ENCODE results near the gene CCS.

CCS gene

DNA sequence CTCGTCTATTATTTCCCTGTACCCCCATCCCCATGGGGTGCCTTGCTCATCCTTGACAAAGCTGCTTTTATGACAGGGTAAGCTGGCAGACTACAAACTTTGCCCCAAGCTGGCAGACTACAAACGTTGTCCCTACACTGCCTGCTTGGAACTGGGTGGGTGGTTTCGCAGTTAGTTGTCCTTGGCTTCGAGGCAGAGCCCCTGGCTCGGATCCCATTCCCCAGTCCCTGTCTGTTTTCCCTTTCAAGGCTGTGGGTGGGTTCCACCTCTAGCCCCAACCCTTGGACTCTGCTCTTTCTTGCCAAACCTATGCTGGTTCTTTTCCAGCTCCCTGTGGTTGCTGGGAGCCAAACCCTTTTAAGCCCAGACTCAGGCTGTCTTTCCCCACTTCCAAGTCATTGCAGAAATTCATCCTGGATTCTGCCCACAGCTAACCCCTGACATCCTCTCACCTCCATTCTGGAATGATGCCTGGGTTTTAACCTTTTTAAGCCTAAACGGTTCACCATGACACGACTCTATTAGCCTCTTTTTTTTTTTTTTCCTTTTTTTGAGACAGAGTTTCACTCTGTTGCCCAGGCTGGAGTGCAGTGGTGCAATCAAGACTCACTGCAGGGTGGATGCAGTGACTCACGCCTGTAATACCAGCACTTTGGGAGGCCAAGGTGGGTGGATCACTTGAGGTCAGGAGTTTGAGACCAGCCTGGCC, 14.3 kb downstream of the CCS start:
- H3K4me1 Mint-ChIP-seq = peaks cover 6% of the 10 kb centered on the region
- DNase-seq (ENCODE audit: low spot score in 2 of 2) (no peak), ATAC-seq (replicated peaks; ENCODE audit: extremely low read depth, poor library complexity, severe bottlenecking) (no peak)
- H3K9me3 Mint-ChIP-seq = no peaks in the 10 kb centered on the region
- H3K4me3 Mint-ChIP-seq = no peak overlapping the region
- no peak overlapping the region for H3K27ac Mint-ChIP-seq (ENCODE audit: low read depth)
- peaks cover 9% of the 10 kb centered on the region for H3K36me3 Mint-ChIP-seq (ENCODE audit: insufficient read depth)
- H3K27me3 Mint-ChIP-seq = no peaks in the 10 kb centered on the region

DNA sequence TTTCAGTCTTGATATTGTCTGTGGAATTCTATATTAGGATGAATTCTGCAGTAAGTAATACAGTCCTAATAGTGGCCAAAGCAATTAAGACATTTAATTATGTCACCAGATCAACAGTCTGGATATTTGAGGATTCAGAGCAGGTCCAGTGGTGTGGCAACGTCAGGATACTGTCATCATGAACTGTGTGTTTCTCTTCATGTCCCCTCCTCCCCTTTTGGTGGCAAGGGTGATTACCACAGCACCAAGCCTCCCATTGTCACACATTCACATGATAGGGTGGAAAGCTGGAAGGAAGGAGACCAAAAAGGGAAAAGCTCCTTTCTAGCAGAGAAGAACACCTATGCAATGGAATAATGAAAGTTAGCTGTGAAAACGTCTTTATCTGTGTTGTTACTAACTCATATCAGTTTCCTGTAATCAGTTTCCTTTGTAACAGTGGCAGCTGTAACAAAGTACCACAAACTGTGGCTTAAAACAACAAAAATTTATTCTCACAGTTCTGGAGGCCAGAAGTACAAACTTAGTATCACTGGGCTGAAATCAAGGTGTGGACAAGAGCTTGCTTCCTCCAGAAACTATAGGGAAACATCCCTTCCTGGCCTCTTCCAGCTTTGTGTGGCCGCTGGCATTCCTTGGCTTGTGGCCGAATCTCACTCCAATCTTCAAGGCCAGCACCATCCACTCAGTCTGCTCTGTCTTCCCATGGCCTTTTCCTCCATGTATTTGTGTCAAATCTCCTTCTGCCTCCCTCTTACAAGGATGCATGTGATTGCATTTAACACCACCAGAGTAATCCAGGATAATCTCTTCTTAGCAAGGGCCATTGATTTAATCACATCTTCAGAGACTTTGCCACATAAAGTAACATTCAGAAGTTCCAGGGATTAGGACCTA, 17.0 kb downstream of the CCS start:
- Mint-ChIP-seq H3K27ac (ENCODE audit: low read depth) (no peak overlapping the region), H3K27me3 (no peaks in the 10 kb centered on the region), H3K4me3 (no peak overlapping the region), H3K4me1 (peaks cover 6% of the 10 kb centered on the region), H3K9me3 (no peaks in the 10 kb centered on the region), H3K36me3 (ENCODE audit: insufficient read depth) (peaks cover 11% of the 10 kb centered on the region)
- ATAC-seq (replicated peaks; ENCODE audit: extremely low read depth, poor library complexity, severe bottlenecking) = peak; percentile 46
- no peak for DNase-seq (ENCODE audit: low spot score in 2 of 2)

DNA sequence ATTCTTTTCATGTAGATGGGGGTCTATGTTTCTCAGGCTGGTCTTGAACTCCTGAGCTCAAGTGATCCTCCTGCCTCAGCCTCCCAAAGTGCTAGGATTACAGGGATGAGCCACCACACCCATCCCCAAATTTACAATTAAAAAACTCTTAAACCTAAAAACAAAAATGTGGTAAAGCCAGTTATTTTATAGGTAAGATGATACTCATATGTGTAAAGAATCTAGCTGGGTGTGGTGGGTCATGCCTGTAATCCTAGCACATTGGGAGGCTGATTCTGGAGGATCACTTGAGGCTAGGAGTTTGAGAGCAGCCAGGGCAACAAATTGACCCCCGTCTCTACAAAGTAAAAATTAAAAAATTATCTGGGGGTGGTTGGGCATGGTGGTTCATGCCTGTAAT, 19.5 kb downstream of the CCS start:
- DNase-seq (ENCODE audit: low spot score in 2 of 2) (no peak), ATAC-seq (replicated peaks; ENCODE audit: extremely low read depth, poor library complexity, severe bottlenecking) (no peak)
- H3K4me3 Mint-ChIP-seq = no peak overlapping the region
- no peaks in the 10 kb centered on the region for H3K27me3 Mint-ChIP-seq
- no peaks in the 10 kb centered on the region for H3K9me3 Mint-ChIP-seq
- peaks cover 27% of the 10 kb centered on the region for H3K4me1 Mint-ChIP-seq
- peaks cover 21% of the 10 kb centered on the region for H3K36me3 Mint-ChIP-seq (ENCODE audit: insufficient read depth)
- H3K27ac Mint-ChIP-seq (ENCODE audit: low read depth) = no peak overlapping the region

DNA sequence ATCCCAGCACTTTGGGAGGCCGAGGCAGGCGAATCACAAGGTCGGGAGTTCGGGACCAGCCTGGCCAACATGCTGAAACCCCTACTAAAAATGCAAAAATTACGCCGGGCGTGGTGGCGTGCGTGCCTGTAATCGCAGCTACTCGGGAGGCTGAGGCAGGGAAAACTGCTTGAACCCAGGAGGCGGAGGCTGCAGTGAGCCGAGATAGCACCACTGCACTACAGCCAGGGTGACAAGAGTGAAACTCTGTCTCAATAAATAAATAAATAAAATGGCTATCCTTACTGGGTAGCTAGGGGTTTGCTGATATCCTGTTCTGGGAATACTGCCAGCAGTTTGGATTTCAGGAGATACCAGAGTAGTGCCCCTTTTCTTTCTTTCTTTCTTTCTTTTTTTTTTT, 21.1 kb downstream of the CCS start:
- Mint-ChIP-seq H3K27ac (ENCODE audit: low read depth) (no peak overlapping the region), H3K27me3 (no peaks in the 10 kb centered on the region), H3K4me1 (peaks cover 43% of the 10 kb centered on the region), H3K9me3 (no peaks in the 10 kb centered on the region), H3K36me3 (ENCODE audit: insufficient read depth) (peaks cover 34% of the 10 kb centered on the region), H3K4me3 (no peak overlapping the region)
- ATAC-seq (replicated peaks; ENCODE audit: extremely low read depth, poor library complexity, severe bottlenecking) (no peak), DNase-seq (ENCODE audit: low spot score in 2 of 2) (no peak)

DNA sequence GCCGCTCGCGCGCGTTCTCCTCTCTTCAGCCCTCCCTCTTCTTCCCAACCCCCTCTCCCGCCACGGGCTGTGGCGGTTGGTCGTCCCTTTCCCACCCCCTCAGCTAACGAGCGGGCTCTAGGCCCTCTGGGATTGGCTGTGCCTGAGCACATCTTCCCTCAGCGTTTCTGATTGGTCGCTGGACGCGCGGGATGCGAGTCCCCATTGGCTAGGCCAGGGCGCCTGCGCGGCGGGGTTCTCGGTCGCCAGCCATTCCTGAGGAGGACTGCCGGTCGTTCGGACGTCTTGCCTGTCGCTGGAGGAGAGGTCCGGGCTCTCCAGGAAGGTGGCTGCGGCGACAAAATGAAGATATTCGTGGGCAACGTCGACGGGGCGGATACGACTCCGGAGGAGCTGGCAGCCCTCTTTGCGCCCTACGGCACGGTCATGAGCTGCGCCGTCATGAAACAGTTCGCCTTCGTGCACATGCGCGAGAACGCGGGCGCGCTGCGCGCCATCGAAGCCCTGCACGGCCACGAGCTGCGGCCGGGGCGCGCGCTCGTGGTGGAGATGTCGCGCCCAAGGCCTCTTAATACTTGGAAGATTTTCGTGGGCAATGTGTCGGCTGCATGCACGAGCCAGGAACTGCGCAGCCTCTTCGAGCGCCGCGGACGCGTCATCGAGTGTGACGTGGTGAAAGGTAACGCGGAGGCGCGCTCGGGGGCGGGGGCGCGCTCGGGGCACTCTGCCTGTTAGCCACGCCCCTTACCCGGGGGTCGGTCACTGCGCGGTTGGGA, 23.6 kb downstream of the CCS start, which contains the start of gene RBM14:
TSS of gene RBM14 (plus strand) at position 252 of the 776 bp plus-strand sequence. CDS start at position 343, 91 bp downstream.
- no peaks in the 10 kb centered on the region for H3K9me3 Mint-ChIP-seq
- DNase-seq (ENCODE audit: low spot score in 2 of 2) = peak; percentile 96 to 98
- peak within 1 kb of the TSS; percentile 99 for H3K27ac Mint-ChIP-seq (ENCODE audit: low read depth)
- H3K27me3 Mint-ChIP-seq = no peaks in the 10 kb centered on the region
- H3K4me1 Mint-ChIP-seq = peaks cover 54% of the 10 kb centered on the region
- ATAC-seq (replicated peaks; ENCODE audit: extremely low read depth, poor library complexity, severe bottlenecking) = peak; percentile 85
- peaks cover 51% of the 10 kb centered on the region for H3K36me3 Mint-ChIP-seq (ENCODE audit: insufficient read depth)
- H3K4me3 Mint-ChIP-seq = peak within 1 kb of the TSS; percentile 97

DNA sequence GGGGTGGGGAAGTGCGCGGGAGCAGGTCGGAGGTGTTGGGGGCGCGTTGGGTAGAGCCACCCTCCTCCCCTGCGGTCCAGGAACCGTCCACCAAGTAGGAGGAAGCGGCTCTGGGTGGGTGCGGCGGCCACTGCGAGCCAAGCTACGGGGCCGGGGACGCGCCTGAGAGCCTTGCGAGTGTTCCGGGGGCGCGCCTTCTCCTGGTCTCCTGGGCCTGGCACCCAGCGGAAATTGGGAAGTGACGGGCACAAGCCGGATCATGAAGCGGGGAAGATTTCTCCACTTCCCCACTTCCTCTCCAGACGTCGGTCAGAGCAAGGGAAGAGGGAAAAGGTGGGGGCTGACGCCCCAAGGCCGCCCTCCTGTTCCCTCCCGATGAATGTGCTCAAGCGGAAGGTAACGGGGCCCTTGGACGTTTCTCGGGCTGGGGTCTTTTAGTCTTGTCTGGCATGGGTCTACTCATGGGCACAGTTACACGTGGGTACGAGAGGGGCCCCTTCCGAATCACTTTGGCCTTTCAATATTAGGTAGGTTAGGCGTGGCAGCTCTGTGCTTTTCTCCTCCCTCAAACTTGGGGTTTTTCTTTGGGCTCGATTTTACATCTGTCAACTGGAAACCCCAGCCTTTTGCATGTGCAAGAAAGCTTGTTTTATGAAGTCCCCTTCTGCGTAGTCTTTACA, 24.3 kb downstream of the CCS start:
- no peaks in the 10 kb centered on the region for H3K27me3 Mint-ChIP-seq
- DNase-seq (ENCODE audit: low spot score in 2 of 2) (peak in 1 of 2 donors; percentile 23), ATAC-seq (replicated peaks; ENCODE audit: extremely low read depth, poor library complexity, severe bottlenecking) (peak; percentile 20)
- peaks cover 62% of the 10 kb centered on the region for H3K4me1 Mint-ChIP-seq
- peak overlapping the region; percentile 99 for H3K27ac Mint-ChIP-seq (ENCODE audit: low read depth)
- H3K36me3 Mint-ChIP-seq (ENCODE audit: insufficient read depth) = peaks cover 57% of the 10 kb centered on the region
- peak overlapping the region; percentile 97 for H3K4me3 Mint-ChIP-seq
- no peaks in the 10 kb centered on the region for H3K9me3 Mint-ChIP-seq

DNA sequence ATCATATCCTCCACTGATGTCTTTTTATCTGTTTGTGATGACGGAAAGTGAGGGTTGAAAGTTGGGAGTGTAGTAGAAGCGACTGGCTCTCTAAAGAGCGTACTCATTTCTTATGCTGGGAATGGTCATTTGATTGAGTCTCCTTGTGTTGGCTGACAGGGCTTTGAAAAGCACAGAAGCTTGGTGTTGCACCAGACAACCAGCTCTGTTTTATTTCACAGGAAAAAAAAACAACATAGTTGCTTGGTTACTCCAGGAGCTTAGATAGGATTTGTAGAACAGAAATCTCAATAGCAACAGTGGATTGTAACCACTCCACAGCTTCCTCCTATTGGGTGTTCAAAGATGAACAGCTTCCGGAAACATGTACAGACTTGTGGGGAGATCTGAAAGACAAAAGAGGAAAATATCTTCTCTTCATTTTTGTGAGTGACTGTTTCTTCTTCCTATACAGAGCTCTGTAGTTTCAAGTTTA, 26.1 kb downstream of the CCS start:
- Mint-ChIP-seq H3K36me3 (ENCODE audit: insufficient read depth) (peaks cover 74% of the 10 kb centered on the region), H3K27ac (ENCODE audit: low read depth) (peak overlapping the region; percentile 99), H3K27me3 (no peaks in the 10 kb centered on the region), H3K4me3 (peak overlapping the region; percentile 97), H3K9me3 (no peaks in the 10 kb centered on the region), H3K4me1 (peaks cover 80% of the 10 kb centered on the region)
- peak in 1 of 2 donors; percentile 45 for DNase-seq (ENCODE audit: low spot score in 2 of 2)
- peak; percentile 50 for ATAC-seq (replicated peaks; ENCODE audit: extremely low read depth, poor library complexity, severe bottlenecking)

DNA sequence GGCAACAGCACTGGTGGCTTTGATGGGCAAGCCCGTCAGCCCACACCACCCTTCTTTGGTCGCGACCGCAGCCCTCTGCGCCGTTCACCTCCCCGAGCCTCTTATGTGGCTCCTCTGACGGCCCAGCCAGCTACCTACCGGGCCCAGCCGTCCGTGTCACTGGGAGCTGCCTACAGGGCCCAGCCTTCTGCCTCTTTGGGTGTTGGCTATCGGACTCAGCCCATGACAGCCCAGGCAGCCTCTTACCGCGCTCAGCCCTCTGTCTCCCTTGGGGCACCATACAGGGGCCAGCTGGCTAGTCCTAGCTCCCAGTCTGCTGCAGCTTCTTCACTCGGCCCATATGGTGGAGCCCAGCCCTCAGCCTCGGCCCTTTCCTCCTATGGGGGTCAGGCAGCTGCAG, 31.5 kb downstream of the CCS start:
- ATAC-seq (replicated peaks; ENCODE audit: extremely low read depth, poor library complexity, severe bottlenecking) (no peak), DNase-seq (ENCODE audit: low spot score in 2 of 2) (no peak)
- no peaks in the 10 kb centered on the region for H3K27me3 Mint-ChIP-seq
- H3K27ac Mint-ChIP-seq (ENCODE audit: low read depth) = peak overlapping the region; percentile 80
- H3K36me3 Mint-ChIP-seq (ENCODE audit: insufficient read depth) = peaks cover 87% of the 10 kb centered on the region
- H3K9me3 Mint-ChIP-seq = no peaks in the 10 kb centered on the region
- peaks cover 81% of the 10 kb centered on the region for H3K4me1 Mint-ChIP-seq
- no peak overlapping the region for H3K4me3 Mint-ChIP-seq

DNA sequence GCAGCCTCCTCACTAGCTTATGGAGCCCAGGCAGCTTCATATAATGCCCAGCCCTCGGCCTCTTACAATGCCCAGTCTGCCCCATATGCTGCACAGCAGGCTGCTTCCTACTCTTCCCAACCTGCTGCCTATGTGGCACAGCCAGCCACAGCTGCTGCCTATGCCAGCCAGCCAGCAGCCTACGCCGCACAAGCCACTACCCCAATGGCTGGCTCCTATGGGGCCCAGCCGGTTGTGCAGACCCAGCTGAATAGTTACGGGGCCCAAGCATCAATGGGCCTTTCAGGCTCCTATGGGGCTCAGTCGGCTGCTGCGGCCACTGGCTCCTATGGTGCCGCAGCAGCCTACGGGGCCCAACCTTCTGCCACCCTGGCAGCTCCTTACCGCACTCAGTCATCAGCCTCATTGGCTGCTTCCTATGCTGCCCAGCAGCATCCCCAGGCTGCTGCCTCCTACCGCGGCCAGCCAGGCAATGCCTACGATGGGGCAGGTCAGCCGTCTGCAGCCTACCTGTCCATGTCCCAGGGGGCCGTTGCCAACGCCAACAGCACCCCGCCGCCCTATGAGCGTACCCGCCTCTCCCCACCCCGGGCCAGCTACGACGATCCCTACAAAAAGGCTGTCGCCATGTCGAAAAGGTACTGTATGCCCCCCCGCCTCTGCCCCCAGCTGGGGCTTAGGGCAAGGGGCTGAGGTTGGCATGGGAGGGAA, 32.2 kb downstream of the CCS start:
- Mint-ChIP-seq H3K9me3 (no peaks in the 10 kb centered on the region), H3K4me3 (no peak overlapping the region), H3K27me3 (no peaks in the 10 kb centered on the region), H3K4me1 (peaks cover 80% of the 10 kb centered on the region), H3K27ac (ENCODE audit: low read depth) (peak overlapping the region; percentile 80), H3K36me3 (ENCODE audit: insufficient read depth) (peaks cover 88% of the 10 kb centered on the region)
- DNase-seq (ENCODE audit: low spot score in 2 of 2) (no peak), ATAC-seq (replicated peaks; ENCODE audit: extremely low read depth, poor library complexity, severe bottlenecking) (no peak)

DNA sequence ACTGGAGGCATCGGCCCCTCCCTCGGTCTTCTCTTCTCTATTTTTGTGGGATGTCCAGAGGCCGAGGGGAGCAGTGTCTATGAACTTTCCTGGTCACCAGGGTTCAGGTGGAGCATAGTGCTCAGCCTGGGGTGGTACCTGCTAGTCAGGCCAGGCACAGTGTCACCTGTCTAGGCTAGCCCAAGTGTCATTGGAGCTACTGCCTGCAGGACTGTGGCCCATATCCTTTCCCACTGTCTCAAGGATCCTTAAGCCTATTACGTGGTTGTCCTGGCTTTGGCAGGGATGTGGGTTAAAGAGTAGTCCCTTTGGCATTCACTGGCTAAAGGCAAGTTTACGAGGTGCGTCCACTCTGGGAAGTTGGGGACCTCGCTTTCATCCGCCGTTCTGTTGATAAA, 32.8 kb downstream of the CCS start:
- H3K36me3 Mint-ChIP-seq (ENCODE audit: insufficient read depth) = peaks cover 87% of the 10 kb centered on the region
- DNase-seq (ENCODE audit: low spot score in 2 of 2) (no peak), ATAC-seq (replicated peaks; ENCODE audit: extremely low read depth, poor library complexity, severe bottlenecking) (no peak)
- H3K4me1 Mint-ChIP-seq = peaks cover 81% of the 10 kb centered on the region
- peak overlapping the region; percentile 80 for H3K27ac Mint-ChIP-seq (ENCODE audit: low read depth)
- no peak overlapping the region for H3K4me3 Mint-ChIP-seq
- H3K27me3 Mint-ChIP-seq = no peaks in the 10 kb centered on the region
- H3K9me3 Mint-ChIP-seq = no peaks in the 10 kb centered on the region

DNA sequence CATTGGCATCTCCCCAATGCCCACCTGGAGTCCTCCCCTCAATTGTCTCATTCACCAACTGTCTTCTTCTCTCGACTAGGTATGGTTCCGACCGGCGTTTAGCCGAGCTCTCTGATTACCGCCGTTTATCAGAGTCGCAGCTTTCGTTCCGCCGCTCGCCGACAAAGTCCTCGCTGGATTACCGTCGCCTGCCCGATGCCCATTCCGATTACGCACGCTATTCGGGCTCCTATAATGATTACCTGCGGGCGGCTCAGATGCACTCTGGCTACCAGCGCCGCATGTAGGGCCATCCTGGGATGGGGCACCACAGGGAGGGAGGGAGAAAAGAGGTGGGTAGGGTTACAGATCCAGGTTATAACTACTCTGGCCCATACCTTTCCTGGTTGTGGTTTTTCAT, 33.4 kb downstream of the CCS start:
- H3K9me3 Mint-ChIP-seq = no peaks in the 10 kb centered on the region
- H3K27ac Mint-ChIP-seq (ENCODE audit: low read depth) = peak overlapping the region; percentile 80
- DNase-seq (ENCODE audit: low spot score in 2 of 2) (no peak), ATAC-seq (replicated peaks; ENCODE audit: extremely low read depth, poor library complexity, severe bottlenecking) (no peak)
- peaks cover 87% of the 10 kb centered on the region for H3K36me3 Mint-ChIP-seq (ENCODE audit: insufficient read depth)
- H3K27me3 Mint-ChIP-seq = no peaks in the 10 kb centered on the region
- peaks cover 75% of the 10 kb centered on the region for H3K4me1 Mint-ChIP-seq
- no peak overlapping the region for H3K4me3 Mint-ChIP-seq
